Activated CD4-positive, alpha-beta T cell treated with anti-CD3 and anti-CD28 coated beads for 36 hours (primary cell): Measurements from ENCODE around the gene MMP28. TPM values are rescaled to one million over a fixed set of nuclear protein-coding genes. Genes with fewer than 3 reads are reported as not detected.

Experiments
- ATAC-seq: fragments of 200-7000 bp; cut with Tn5 transposase; one replicate; pipeline ENCODE4 v1.10.0; 2021; ENCODE audit warnings: mild to moderate bottlenecking, moderate library complexity
- CTCF ChIA-PET: fragments of 350-600 bp; sonication (Branson Sonifier 250); formaldehyde crosslinking; loops from one replicate; lab custom pipeline; 2021; ENCODE audit warnings: antibody characterized with exemption; lab: Charles Lee
- POLR2A ChIA-PET: fragments of 350-600 bp; sonication (Branson Sonifier 250); formaldehyde crosslinking; loops from one replicate; lab custom pipeline; 2021; ENCODE audit warnings: antibody characterized with exemption, inconsistent platforms; lab: Charles Lee
- DNase-seq: peaks from one replicate; pipeline ENCODE4 v3.0.0-alpha.2; 2020
- H3K27ac Mint-ChIP-seq: one replicate; pipeline ENCODE4 v1.8.0; 2021; ENCODE audit warnings: mixed read lengths
- H3K27me3 Mint-ChIP-seq: one replicate; pipeline ENCODE4 v1.8.0; 2021; ENCODE audit warnings: mixed read lengths
- H3K36me3 Mint-ChIP-seq: one replicate; pipeline ENCODE4 v1.8.0; 2021; ENCODE audit warnings: low read depth, mixed read lengths
- H3K4me1 Mint-ChIP-seq: one replicate; pipeline ENCODE4 v1.8.0; 2021; ENCODE audit warnings: mixed read lengths
- H3K4me3 Mint-ChIP-seq: one replicate; pipeline ENCODE4 v1.8.0; 2021; ENCODE audit warnings: mild to moderate bottlenecking, moderate library complexity, mixed read lengths
- H3K9me3 Mint-ChIP-seq: one replicate; pipeline ENCODE4 v1.8.0; 2021; ENCODE audit warnings: low read depth, mixed read lengths
- intact Hi-C, 2 experiments: fragments of 100-400 bp; cut with DNase I in 1 of 2; cut with micrococcal nuclease in 1 of 2; formaldehyde crosslinking; loops; one replicate each; pipeline versions ENCODE4 v1.14.2 to v1.15.1; 2022 to 2024; cut with DNase I, micrococcal nuclease
- total RNA-seq, 2 experiments: library from RNA; stranded (reverse); gene quantifications; one replicate each; pipeline ENCODE4 v1.2.3, GENCODE V29; 2021

The MMP28 gene
- total RNA-seq, 2 experiments from 2014 or later, result 0.09 TPM; not detected in 1

DNA sequence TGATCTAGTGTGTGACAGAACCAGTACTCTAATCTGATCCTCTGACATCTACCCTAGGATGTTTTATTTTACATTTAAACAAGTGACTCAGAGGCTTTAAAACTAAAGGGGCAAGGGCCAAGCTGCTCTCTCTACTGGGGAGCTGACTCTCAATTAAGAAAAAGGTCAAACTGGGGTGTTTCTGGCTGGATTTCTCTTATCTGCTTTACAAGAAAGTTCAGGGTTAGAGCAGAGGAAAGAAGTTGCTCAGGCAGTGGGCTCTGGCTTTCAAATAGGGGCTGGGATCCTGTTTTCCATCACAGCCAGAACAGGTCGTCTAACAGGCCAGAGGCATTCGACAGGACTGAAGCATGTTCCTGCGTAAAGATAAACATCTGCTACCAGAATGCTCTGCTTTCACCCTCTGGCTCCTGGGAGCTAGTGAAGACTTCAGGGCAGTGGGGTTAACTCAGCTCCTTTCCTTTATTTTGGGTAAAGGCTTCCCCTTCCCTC is 8.5 kb downstream of the MMP28 start:
- Mint-ChIP-seq H3K4me3 (no peak overlapping the region), H3K4me1 (peaks cover 17% of the 10 kb centered on the region), H3K36me3 (no peaks in the 10 kb centered on the region), H3K9me3 (no peaks in the 10 kb centered on the region), H3K27me3 (peaks cover under 1% of the 10 kb centered on the region), H3K27ac (no peak overlapping the region)
- ChIA-PET CTCF (interaction anchor here (0.5 to 1.3 kb wide), 6 partner anchors 11 to 43 kb away, joined by 3 read pairs; no protein-coding TSS in a partner anchor), POLR2A (no interaction called here)
- intact Hi-C loops, result loop anchor here in 1 of 2 experiments (2.0 kb wide), 1 partner anchor 20 kb away; no protein-coding TSS in a partner anchor
- ATAC-seq (no peak), DNase-seq (no peak)

DNA sequence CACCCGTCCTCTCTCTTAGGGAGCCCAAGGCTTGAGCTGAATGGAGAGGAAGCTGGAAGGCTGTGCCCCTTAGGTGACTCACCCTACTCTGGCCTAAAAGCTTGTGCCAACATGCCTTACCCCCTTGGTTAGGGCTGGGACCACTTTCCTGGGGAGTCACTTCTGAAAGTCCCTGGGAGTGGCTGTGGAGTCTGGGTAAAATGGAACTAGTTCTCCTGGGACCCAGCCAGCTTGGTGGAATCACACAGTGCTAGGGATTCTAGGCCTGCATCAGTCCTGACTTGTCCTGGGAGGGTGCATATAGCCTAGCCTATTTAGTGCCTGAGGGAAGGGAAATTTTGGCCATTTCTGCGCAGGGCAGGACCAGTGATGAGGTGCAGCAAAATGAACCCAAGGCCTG is 10.5 kb downstream of the MMP28 start:
- no peaks in the 10 kb centered on the region for H3K36me3 Mint-ChIP-seq
- no peak overlapping the region for H3K4me3 Mint-ChIP-seq
- H3K4me1 Mint-ChIP-seq, result peaks cover 17% of the 10 kb centered on the region
- H3K9me3 Mint-ChIP-seq, result no peaks in the 10 kb centered on the region
- POLR2A ChIA-PET, result interaction anchor here (0.5 kb wide), 1 partner anchor 588 kb away, joined by 5 read pairs; no protein-coding TSS in a partner anchor
- CTCF ChIA-PET, result no interaction called here
- intact Hi-C loops, result no loop called here
- ATAC-seq (no peak), DNase-seq (no peak)
- no peak overlapping the region for H3K27ac Mint-ChIP-seq
- no peaks in the 10 kb centered on the region for H3K27me3 Mint-ChIP-seq

DNA sequence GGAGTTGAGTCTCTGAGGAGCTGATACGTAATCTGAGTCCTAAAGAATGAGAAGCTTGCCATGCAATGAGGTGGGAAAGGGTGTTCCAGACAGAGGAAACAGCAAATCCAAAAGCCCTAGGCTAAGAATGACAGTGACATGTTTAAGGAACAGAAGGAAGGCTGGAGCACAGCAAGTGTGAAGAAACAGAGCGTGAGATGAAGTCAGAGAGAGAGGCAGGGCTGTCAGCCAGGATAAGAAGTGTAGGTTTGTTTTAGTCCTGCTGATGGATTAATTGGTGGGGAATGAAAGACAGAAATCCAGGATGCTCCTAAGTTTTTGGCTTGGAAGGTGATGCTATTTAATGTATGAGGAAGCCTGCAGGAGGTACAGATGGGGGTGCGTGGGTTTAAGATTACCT is 14.5 kb downstream of the MMP28 start:
- intact Hi-C loops, result no loop called here
- CTCF ChIA-PET, result interaction anchor here (0.6 to 2.7 kb wide), 5 partner anchors 11 to 34 kb away, joined by 3 to 14 read pairs (median 5); no protein-coding TSS in a partner anchor
- POLR2A ChIA-PET, result no interaction called here
- peaks cover 3% of the 10 kb centered on the region for H3K27me3 Mint-ChIP-seq
- no peak overlapping the region for H3K27ac Mint-ChIP-seq
- H3K4me3 Mint-ChIP-seq, result no peak overlapping the region
- DNase-seq (no peak), ATAC-seq (no peak)
- no peaks in the 10 kb centered on the region for H3K36me3 Mint-ChIP-seq
- H3K4me1 Mint-ChIP-seq, result no peaks in the 10 kb centered on the region
- no peaks in the 10 kb centered on the region for H3K9me3 Mint-ChIP-seq

DNA sequence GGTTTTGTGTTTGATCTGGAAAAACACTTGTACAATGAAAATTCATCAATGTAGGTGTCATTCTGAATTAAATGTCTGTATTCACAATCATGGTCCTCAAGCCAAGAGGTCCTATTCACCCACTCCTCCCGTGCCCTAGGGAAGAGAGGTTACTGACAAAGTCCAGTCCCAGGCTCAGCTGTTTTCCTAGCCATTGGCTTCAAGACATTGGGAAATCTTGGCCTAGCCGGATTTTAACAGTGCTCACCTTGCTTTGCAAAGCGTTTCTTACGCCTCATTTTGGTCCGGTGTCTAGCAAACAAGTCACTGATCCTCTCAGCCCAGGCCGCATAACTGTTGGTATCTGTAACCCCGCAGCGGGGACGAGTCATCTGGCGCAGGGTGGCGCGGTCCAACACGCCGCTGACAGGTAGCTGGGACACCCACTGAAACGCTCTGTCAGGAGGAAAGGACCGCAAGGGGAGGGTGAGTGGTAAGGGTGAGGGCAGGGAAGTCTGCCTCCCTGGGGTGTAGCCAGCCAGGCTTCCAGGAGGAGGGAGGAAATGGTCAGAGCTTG is 16.7 kb downstream of the MMP28 start:
- ChIA-PET CTCF (interaction anchor here (4.7 kb wide), 1 partner anchor 15 kb away, joined by 18 read pairs; no protein-coding TSS in a partner anchor), POLR2A (no interaction called here)
- Mint-ChIP-seq H3K27ac (no peak overlapping the region), H3K27me3 (peaks cover 3% of the 10 kb centered on the region), H3K36me3 (no peaks in the 10 kb centered on the region), H3K4me1 (no peaks in the 10 kb centered on the region), H3K4me3 (no peak overlapping the region), H3K9me3 (no peaks in the 10 kb centered on the region)
- intact Hi-C loops, result no loop called here
- ATAC-seq (no peak), DNase-seq (no peak)

DNA sequence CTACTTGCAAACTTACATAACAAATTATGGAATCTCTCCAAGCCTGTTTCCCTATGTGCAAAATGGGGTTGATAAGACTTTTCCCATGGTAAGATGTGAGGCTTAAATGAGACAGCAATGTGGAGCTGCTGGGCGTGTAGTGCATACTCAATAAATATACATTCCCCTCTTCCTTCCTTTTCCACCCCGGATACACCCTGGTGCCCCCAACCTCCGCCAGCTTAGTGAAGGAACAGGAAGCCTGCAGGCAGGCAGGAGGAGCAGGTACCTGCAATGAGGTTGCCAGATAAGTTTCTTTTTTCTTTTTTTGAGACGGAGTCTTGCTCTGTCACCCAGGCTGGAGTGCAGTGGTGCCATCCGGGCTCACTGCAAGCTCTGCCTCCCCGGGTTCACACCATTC is 19.9 kb downstream of the MMP28 start:
- H3K9me3 Mint-ChIP-seq, result no peaks in the 10 kb centered on the region
- CTCF ChIA-PET, result interaction anchor here (0.6 to 4.7 kb wide), 5 partner anchors 8 to 110 kb away, joined by 3 to 18 read pairs (median 3); no protein-coding TSS in a partner anchor
- intact Hi-C loops, result no loop called here
- no peak overlapping the region for H3K4me3 Mint-ChIP-seq
- H3K27me3 Mint-ChIP-seq, result peaks cover 3% of the 10 kb centered on the region
- DNase-seq (no peak), ATAC-seq (no peak)
- H3K4me1 Mint-ChIP-seq, result no peaks in the 10 kb centered on the region
- POLR2A ChIA-PET, result no interaction called here
- no peaks in the 10 kb centered on the region for H3K36me3 Mint-ChIP-seq
- H3K27ac Mint-ChIP-seq, result no peak overlapping the region

DNA sequence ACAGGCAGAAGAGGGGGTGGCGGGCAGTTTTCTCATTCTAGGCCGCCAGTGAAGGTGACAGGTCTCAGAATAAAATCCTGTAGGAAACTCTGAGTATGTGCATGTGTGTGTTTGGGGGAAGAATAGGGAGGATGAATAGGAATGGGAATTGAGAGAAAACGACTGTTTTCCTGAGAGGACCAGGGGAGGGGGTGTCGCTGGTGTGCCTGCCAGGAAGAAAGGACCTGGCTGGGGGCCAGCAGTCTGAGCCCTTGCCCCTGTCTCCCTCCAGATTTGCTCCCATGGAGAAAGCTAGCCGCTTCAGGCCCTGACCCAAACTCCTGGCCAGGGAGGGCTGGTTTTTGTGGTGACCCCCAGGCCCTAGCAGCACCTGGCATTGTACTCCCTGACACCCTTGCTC is 20.4 kb downstream of the MMP28 start:
- Mint-ChIP-seq H3K4me3 (no peak overlapping the region), H3K9me3 (no peaks in the 10 kb centered on the region), H3K36me3 (no peaks in the 10 kb centered on the region), H3K27me3 (peaks cover 3% of the 10 kb centered on the region), H3K4me1 (no peaks in the 10 kb centered on the region), H3K27ac (no peak overlapping the region)
- DNase-seq, result no peak
- intact Hi-C loops, result no loop called here
- POLR2A ChIA-PET, result no interaction called here
- CTCF ChIA-PET, result interaction anchor here (0.6 to 4.7 kb wide), 5 partner anchors 8 to 110 kb away, joined by 3 to 18 read pairs (median 3); no protein-coding TSS in a partner anchor
- ATAC-seq, result no peak

DNA sequence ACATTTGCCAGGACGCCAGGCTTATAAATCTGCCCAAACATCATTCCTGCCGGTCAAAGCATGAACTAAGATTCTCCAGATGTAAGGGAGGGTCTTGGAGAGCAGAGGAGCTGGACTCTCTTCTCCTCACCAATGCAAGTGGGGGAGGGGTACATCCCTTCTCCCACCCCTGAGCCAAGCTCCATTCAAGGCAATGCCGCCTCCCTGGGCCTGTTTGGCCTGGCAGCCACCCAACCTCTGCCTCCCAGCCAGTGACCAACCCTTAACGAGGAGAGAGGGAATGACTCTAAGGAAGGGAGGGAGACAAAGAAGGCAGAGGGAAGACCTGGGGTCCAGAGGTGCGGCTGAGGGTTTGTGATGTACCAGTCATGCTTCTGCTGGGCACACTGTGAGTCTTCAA is 20.9 kb downstream of the MMP28 start:
- Mint-ChIP-seq H3K4me3 (no peak overlapping the region), H3K9me3 (no peaks in the 10 kb centered on the region), H3K27ac (no peak overlapping the region), H3K4me1 (no peaks in the 10 kb centered on the region), H3K36me3 (no peaks in the 10 kb centered on the region), H3K27me3 (peaks cover 3% of the 10 kb centered on the region)
- ChIA-PET CTCF (interaction anchor here (1.1 to 4.7 kb wide), 3 partner anchors 10 to 14 kb away, joined by 3 to 18 read pairs (median 7); no protein-coding TSS in a partner anchor), POLR2A (interaction anchor here (0.6 kb wide), 1 partner anchor 20 kb away, joined by 3 read pairs; no protein-coding TSS in a partner anchor)
- DNase-seq, result no peak
- no peak for ATAC-seq
- intact Hi-C loops, result no loop called here

DNA sequence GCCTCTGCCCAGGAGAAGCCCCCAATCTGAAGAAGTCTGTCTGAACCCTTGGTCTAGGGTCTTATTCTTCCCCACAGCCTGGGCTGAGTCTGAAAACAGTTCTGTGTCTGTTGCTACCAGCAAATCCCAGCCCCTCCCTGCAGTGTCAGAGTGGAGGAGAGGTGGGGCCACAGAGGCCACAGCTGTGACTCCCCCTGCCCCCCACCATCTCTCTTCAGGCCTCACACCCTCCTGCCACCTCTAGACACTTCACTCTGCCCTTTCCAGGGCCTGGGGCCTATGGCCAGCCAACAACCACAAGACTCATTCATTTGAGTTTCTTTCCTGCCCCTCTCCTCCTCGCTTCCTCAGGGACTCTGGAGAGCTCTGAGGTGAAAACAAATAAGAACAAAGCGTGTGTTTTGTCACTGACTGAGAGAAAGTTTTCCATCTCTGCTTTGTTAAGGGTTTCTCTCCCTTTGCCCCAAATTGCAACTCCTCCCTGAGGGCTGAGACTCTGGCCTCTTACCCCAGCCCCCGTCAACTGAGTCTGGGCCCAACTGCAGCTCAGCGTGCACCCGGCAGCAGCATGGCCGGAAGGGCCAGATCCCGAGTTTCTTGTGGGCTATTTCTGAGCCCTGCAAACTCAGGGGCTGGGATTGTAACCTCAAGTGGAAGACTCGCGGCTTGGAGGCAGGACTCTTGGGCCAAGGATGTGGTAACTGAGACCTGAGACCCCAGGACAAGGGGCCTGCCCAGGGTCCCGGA is 21.6 kb downstream of the MMP28 start:
- ChIA-PET CTCF (interaction anchor here (1.6 kb wide), 1 partner anchor 10 kb away, joined by 7 read pairs; no protein-coding TSS in a partner anchor), POLR2A (interaction anchor here (0.6 kb wide), 1 partner anchor 20 kb away, joined by 3 read pairs; no protein-coding TSS in a partner anchor)
- no peaks in the 10 kb centered on the region for H3K4me1 Mint-ChIP-seq
- DNase-seq (no peak), ATAC-seq (no peak)
- H3K27me3 Mint-ChIP-seq, result peaks cover 3% of the 10 kb centered on the region
- intact Hi-C loops, result no loop called here
- H3K36me3 Mint-ChIP-seq, result no peaks in the 10 kb centered on the region
- no peaks in the 10 kb centered on the region for H3K9me3 Mint-ChIP-seq
- no peak overlapping the region for H3K27ac Mint-ChIP-seq
- H3K4me3 Mint-ChIP-seq, result no peak overlapping the region

DNA sequence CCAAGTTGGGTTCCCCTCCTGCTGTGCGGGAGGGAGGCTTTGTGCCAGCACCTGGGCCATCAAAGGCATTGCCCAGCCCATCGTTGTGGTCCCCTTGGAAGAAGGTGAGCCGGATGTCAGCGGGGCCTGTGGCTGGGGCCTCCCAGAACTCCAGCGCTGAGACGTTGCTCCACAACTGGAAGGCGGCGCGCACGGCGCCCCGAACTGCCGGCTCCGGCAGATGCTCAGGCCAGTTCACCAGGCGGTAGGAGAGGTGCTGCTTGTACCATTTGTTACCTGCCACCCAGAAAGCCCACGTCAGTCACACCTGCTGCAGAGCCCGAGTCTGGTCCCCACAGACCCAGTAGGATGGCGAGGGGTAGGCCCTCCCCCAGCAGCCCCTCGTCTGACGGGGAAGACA is 22.3 kb downstream of the MMP28 start:
- ChIA-PET POLR2A (no interaction called here), CTCF (interaction anchor here (1.4 to 1.6 kb wide), 2 partner anchors 9 to 15 kb away, joined by 4 to 7 read pairs; no protein-coding TSS in a partner anchor)
- intact Hi-C loops, result no loop called here
- Mint-ChIP-seq H3K9me3 (no peaks in the 10 kb centered on the region), H3K36me3 (no peaks in the 10 kb centered on the region), H3K27ac (no peak overlapping the region), H3K4me3 (no peak overlapping the region), H3K27me3 (peaks cover 3% of the 10 kb centered on the region), H3K4me1 (no peaks in the 10 kb centered on the region)
- ATAC-seq (no peak), DNase-seq (no peak)

DNA sequence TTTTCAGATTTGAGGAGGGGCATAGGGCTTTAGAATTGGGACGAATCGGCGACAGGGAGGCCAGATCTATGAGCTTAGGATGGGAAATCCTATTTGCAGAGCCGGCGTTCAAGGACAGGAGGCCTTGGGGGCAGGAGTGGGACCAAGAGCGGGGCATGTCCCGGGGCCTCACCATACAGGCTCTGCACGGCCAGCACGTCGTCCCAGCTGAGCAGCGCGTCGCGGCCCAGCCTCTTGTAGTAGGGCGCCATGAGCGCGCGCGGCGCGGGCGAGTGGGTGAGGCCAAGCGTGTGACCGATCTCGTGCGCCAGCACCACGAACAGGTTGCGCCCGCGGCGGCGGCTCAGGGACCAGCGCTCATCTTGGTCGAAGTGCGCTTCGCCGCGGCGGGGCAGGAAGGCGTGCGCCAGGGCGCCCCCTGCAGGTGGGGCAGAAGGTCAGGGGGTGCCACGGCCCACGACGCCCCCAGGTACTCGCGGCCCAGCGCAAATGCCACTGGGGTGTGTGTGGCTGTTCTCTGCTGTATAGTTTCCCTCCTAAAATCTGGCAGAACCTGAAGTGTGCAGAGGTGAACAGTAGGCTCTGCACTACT is 25.4 kb downstream of the MMP28 start:
- peaks cover 3% of the 10 kb centered on the region for H3K4me1 Mint-ChIP-seq
- ChIA-PET POLR2A (interaction anchor here (0.7 kb wide), 1 partner anchor 32 kb away, joined by 3 read pairs; no protein-coding TSS in a partner anchor), CTCF (interaction anchor here (1.4 to 1.9 kb wide), 3 partner anchors 10 to 34 kb away, joined by 5 to 8 read pairs (median 6); no protein-coding TSS in a partner anchor)
- H3K9me3 Mint-ChIP-seq, result no peaks in the 10 kb centered on the region
- DNase-seq (no peak), ATAC-seq (no peak)
- no peaks in the 10 kb centered on the region for H3K36me3 Mint-ChIP-seq
- intact Hi-C loops, result no loop called here
- H3K27ac Mint-ChIP-seq, result no peak overlapping the region
- no peaks in the 10 kb centered on the region for H3K27me3 Mint-ChIP-seq
- no peak overlapping the region for H3K4me3 Mint-ChIP-seq

DNA sequence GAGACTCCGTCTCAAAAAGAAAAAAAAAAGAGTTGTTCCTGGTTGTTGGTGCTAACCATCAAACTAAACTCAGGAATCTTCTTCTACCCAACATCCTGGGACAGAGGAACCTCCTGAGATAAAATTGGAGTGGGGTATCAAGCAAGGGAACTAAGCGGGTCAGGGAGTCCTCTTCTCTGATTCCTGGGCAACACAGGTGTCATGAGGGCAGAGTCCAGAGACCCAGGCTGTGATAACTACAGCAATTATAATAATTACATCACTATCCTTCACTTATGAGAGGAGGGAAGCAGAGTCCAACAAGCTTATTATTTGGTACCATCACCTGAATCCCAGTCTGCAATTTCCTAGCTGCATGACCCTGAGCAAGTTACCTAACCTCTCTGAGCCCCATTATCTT is 26.6 kb downstream of the MMP28 start:
- peaks cover 9% of the 10 kb centered on the region for H3K4me1 Mint-ChIP-seq
- no peaks in the 10 kb centered on the region for H3K36me3 Mint-ChIP-seq
- intact Hi-C loops, result no loop called here
- H3K27ac Mint-ChIP-seq, result no peak overlapping the region
- no peaks in the 10 kb centered on the region for H3K9me3 Mint-ChIP-seq
- DNase-seq, result no peak
- no peak for ATAC-seq
- ChIA-PET POLR2A (no interaction called here), CTCF (interaction anchor here (0.7 kb wide), 1 partner anchor 955 kb away, joined by 3 read pairs; no protein-coding TSS in a partner anchor)
- no peaks in the 10 kb centered on the region for H3K27me3 Mint-ChIP-seq
- H3K4me3 Mint-ChIP-seq, result no peak overlapping the region
